ENCODE results near the gene FBXL16.
A peak's percentile ranks its signal among the peaks of the same experiment; 100 is the strongest.

FBXL16 gene

DNA sequence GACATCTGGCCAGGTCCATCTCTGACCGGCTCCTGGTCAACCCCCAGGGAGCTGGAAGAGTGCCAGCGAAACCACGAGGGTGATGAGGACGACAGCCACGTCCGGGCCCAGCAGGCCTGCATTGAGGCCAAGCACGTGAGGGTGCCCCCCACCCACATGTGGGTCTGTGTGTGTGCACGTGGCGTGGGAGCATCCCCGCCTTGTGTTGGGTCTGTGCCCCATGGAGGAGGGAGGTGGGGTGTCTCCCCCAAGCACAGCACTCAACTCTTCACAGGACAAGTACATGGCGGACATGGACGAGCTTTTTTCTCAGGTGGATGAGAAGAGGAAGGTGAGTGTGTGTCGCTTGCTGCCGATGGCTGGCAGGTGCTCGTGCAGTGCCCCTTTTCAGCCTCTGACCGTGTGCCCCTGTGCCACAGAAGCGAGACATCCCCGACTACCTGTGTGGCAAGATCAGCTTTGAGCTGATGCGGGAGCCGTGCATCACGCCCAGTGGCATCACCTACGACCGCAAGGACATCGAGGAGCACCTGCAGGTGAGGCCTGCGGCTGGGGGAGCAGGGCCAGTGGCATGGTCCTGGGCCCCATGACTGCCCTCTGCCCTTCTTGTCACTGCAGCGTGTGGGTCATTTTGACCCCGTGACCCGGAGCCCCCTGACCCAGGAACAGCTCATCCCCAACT is 23.7 kb downstream of the FBXL16 start:
- Histone ChIP-seq H3K4me1 (ENCODE audit: low read length) (peaks cover 16% of the 10 kb centered on the region), H3K27ac (ENCODE audit: low read length) (no peak overlapping the region), H3K9ac (ENCODE audit: low read length) (no peak overlapping the region), H4K20me1 (ENCODE audit: insufficient read depth, low read length) (0 out of 2 replicates have a peak, but pooled peaks cover 4% of the 10 kb centered on the region), H3K4me3 (ENCODE audit: low read length) (peak overlapping the region; percentile 95; the same call in 1 of the 2 replicates), H3K79me2 (ENCODE audit: low read length) (peaks cover 37% of the 10 kb centered on the region), H2AFZ (ENCODE audit: low read depth, low read length) (no peak overlapping the region), H3K36me3 (replicated peaks; ENCODE audit: low read depth, low read length) (peaks cover 24% of the 10 kb centered on the region), H3K9me3 (ENCODE audit: insufficient read depth, low read length) (no peaks in the 10 kb centered on the region), H3K4me2 (ENCODE audit: low read length) (peak overlapping the region; percentile 94), H3K27me3 (ENCODE audit: low read depth, low read length) (no peaks in the 10 kb centered on the region)
- TF ChIP-seq CTCF (IDR thresholded peaks at IDR 0.05; ENCODE audit: low read depth, low read length): no peak
- TF ChIP-seq EZH2phosphoT487 (IDR thresholded peaks at IDR 0.05; ENCODE audit: low read depth): no peak

DNA sequence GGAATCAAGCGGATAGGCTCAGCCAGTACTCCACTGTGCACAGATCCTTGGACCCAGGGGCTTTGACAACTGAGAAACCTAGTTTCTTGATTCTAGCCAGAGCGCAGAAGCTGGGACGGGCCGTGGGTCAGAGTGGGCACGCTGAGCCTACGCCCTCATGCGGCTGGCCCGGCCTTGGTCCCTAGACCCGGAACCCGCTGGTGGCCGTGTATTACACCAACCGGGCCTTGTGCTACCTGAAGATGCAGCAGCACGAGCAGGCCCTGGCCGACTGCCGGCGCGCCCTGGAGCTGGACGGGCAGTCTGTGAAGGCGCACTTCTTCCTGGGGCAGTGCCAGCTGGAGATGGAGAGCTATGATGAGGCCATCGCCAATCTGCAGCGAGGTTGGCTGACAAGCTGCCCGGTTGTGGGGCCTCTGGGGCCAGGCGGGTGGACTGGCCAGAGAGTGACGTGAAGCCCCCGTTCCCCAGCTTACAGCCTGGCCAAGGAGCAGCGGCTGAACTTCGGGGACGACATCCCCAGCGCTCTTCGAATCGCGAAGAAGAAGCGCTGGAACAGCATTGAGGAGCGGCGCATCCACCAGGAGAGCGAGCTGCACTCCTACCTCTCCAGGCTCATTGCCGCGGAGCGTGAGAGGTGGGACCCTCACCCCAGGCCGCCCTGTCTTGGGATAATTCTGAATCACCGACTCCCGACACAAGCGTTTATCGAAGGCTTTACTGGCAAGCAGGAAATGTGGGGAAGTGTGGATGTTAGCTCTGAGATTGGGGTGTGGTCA is 24.4 kb downstream of the FBXL16 start:
- peak overlapping the region; percentile 88 for H3K9ac ChIP-seq (ENCODE audit: low read length)
- peak overlapping the region; percentile 94 for H3K4me2 ChIP-seq (ENCODE audit: low read length)
- peaks cover 24% of the 10 kb centered on the region for H3K36me3 ChIP-seq (replicated peaks; ENCODE audit: low read depth, low read length)
- no peaks in the 10 kb centered on the region for H3K9me3 ChIP-seq (ENCODE audit: insufficient read depth, low read length)
- peaks cover 37% of the 10 kb centered on the region for H3K79me2 ChIP-seq (ENCODE audit: low read length)
- no peak overlapping the region for H2AFZ ChIP-seq (ENCODE audit: low read depth, low read length)
- H3K27ac ChIP-seq (ENCODE audit: low read length): peak overlapping the region; percentile 81
- peaks cover 16% of the 10 kb centered on the region for H3K4me1 ChIP-seq (ENCODE audit: low read length)
- H3K4me3 ChIP-seq (ENCODE audit: low read length): peak overlapping the region; percentile 95
- no peaks in the 10 kb centered on the region for H3K27me3 ChIP-seq (ENCODE audit: low read depth, low read length)
- 0 out of 2 replicates have a peak, but pooled peaks cover 4% of the 10 kb centered on the region for H4K20me1 ChIP-seq (ENCODE audit: insufficient read depth, low read length)
- TF ChIP-seq EZH2phosphoT487 (IDR thresholded peaks at IDR 0.05; ENCODE audit: low read depth) (no peak), CTCF (IDR thresholded peaks at IDR 0.05; ENCODE audit: low read depth, low read length) (peak; percentile 11; the same call in 1 of the 2 replicates)

DNA sequence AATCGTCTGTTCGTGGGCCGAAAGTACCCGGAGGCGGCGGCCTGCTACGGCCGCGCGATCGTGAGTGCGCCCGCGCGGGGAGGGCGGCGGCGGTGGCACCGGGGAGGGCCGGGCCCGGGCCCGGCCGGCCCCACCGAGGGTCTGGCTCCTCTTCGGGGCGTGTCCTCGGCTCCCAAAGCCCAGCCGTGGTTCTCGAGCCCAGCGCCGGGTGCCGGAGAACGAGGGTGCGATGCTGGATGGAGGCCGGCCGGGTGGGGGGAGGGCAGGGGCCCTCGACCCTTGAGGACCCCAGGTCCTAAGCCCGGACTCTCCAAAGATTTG is 25.0 kb downstream of the FBXL16 start:
- peaks cover 23% of the 10 kb centered on the region for H3K36me3 ChIP-seq (replicated peaks; ENCODE audit: low read depth, low read length)
- no peak overlapping the region for H2AFZ ChIP-seq (ENCODE audit: low read depth, low read length)
- no peaks in the 10 kb centered on the region for H3K9me3 ChIP-seq (ENCODE audit: insufficient read depth, low read length)
- peak overlapping the region; percentile 94 for H3K4me2 ChIP-seq (ENCODE audit: low read length)
- H3K4me1 ChIP-seq (ENCODE audit: low read length): peaks cover 16% of the 10 kb centered on the region
- H3K27ac ChIP-seq (ENCODE audit: low read length): peak overlapping the region; percentile 81
- no peaks in the 10 kb centered on the region for H3K27me3 ChIP-seq (ENCODE audit: low read depth, low read length)
- H4K20me1 ChIP-seq (ENCODE audit: insufficient read depth, low read length): 0 out of 2 replicates have a peak, but pooled peaks cover 4% of the 10 kb centered on the region
- TF ChIP-seq EZH2phosphoT487 (IDR thresholded peaks at IDR 0.05; ENCODE audit: low read depth): no peak
- no peak for TF ChIP-seq CTCF (IDR thresholded peaks at IDR 0.05; ENCODE audit: low read depth, low read length)
- peak overlapping the region; percentile 95 for H3K4me3 ChIP-seq (ENCODE audit: low read length)
- H3K79me2 ChIP-seq (ENCODE audit: low read length): peaks cover 37% of the 10 kb centered on the region
- H3K9ac ChIP-seq (ENCODE audit: low read length): peak overlapping the region; percentile 88
